H1 (cell line): ENCODE data around the gene MNS1. TPM values are rescaled to one million over a fixed set of nuclear protein-coding genes. Genes with fewer than 3 reads are reported as not detected.

Experiments used
- CHD7 ChIP-seq: fragments of 300-600 bp; sonication (generic); IDR thresholded peaks from 2 replicates; pipeline ENCODE4 v1.7.1; 2012; ENCODE audit warnings: low read length, moderate library complexity, mild to moderate bottlenecking, inconsistent platforms; ENCODE audit not compliant: insufficient replicate concordance
- polyA plus RNA-seq, 7 experiments: library from polyadenylated mRNA; depleted of rRNA in 3 of 7; stranded (reverse) in 5 of 7; unstranded in 2 of 7; fragments of >200 nt in 5 of 7; fragments of 200-250 nt in 2 of 7; gene quantifications; 1 replicate in 5 of 7; 2 replicates in 1 of 7; 4 replicates in 1 of 7; pipeline versions ENCODE4 v1.2.1 to v1.2.3, GENCODE V29; 2011 to 2013; ENCODE audit warnings: missing spikeins in 2 of 7, mixed read lengths in 2 of 7
- total RNA-seq: library from RNA; stranded (reverse); fragmentation: NEBNext Ultra II Directional; extraction: Animal tissue kit (Norgen Biotek cat#: 25700); gene quantifications from 2 replicates; pipeline ENCODE4 v1.2.1, GENCODE V29; 2021

MNS1 gene
- total and polyA plus RNA-seq, 2 of the 8 experiments (the other 6 are each of a cell fraction or from before 2014, with no cell fraction given) = 0.57 TPM; not detected in 1

GRCh38 chr15:56390739-56391267 is 74.1 kb downstream of the MNS1 start (continued):
- no peak for TF ChIP-seq CHD7
